H9 (cell line): ENCODE data around the gene COMT. TPM values are rescaled to one million over a fixed set of nuclear protein-coding genes. Genes with fewer than 3 reads are reported as not detected.

Experiments used
- DNase-seq: peaks from one replicate; pipeline ENCODE4 v3.0.0-alpha.2; 2017
- H2AFZ ChIP-seq: one replicate; pipeline ENCODE4 v1.6.1; 2013; ENCODE audit warnings: mild to moderate bottlenecking, low read length, control low read depth, moderate library complexity
- H2AK5ac ChIP-seq: 2 replicates; pipeline ENCODE4 v1.6.1; 2013; ENCODE audit warnings: low read length, control low read depth, mixed read lengths; ENCODE audit not compliant: insufficient read length
- H2BK120ac ChIP-seq: one replicate; pipeline ENCODE4 v1.6.1; 2013; ENCODE audit warnings: low read depth, mild to moderate bottlenecking, low read length, control low read depth, inconsistent platforms; ENCODE audit not compliant: poor library complexity, severe bottlenecking
- H2BK12ac ChIP-seq: 2 replicates; pipeline ENCODE4 v1.6.1; 2013; ENCODE audit warnings: low read length, control low read depth, mixed read lengths, low read depth; ENCODE audit not compliant: insufficient read length
- H2BK15ac ChIP-seq: 2 replicates; pipeline ENCODE4 v1.6.1; 2013; ENCODE audit warnings: low read depth, low read length, control low read depth
- H2BK20ac ChIP-seq: one replicate; pipeline ENCODE4 v1.6.1; 2013; ENCODE audit warnings: low read depth, mild to moderate bottlenecking, low read length, control low read depth, inconsistent platforms; ENCODE audit not compliant: poor library complexity, severe bottlenecking
- H2BK5ac ChIP-seq: 2 replicates; pipeline ENCODE4 v1.6.1; 2013; ENCODE audit warnings: low read length, control low read depth, mixed read lengths; ENCODE audit not compliant: insufficient read length
- H3K14ac ChIP-seq: 2 replicates; pipeline ENCODE4 v1.6.1; 2013; ENCODE audit warnings: low read length, control low read depth; ENCODE audit not compliant: insufficient read depth
- H3K18ac ChIP-seq: 2 replicates; pipeline ENCODE4 v1.6.1; 2013; ENCODE audit warnings: low read depth, mild to moderate bottlenecking, mixed read lengths, low read length, control low read depth; ENCODE audit not compliant: insufficient read length
- H3K23ac ChIP-seq: 2 replicates; pipeline ENCODE4 v1.6.1; 2013; ENCODE audit warnings: low read length, control low read depth, mixed read lengths, low read depth; ENCODE audit not compliant: insufficient read length
- H3K23me2 ChIP-seq: 2 replicates; pipeline ENCODE4 v1.6.1; 2013; ENCODE audit warnings: low read depth, mild to moderate bottlenecking, mixed read lengths, low read length, control low read depth; ENCODE audit not compliant: insufficient read length, poor library complexity, severe bottlenecking
- H3K27ac ChIP-seq: 2 replicates; pipeline ENCODE4 v1.5.1; 2013; ENCODE audit warnings: low read length, control low read depth, mixed read lengths, low read depth; ENCODE audit not compliant: insufficient read length
- H3K27me3 ChIP-seq: 2 replicates; pipeline ENCODE4 v1.6.1; 2013; ENCODE audit warnings: low read length, control low read depth, inconsistent platforms; ENCODE audit not compliant: insufficient read depth
- H3K4ac ChIP-seq: 2 replicates; pipeline ENCODE4 v1.6.1; 2013; ENCODE audit warnings: low read depth, mild to moderate bottlenecking, control low read depth, inconsistent platforms, low read length, moderate library complexity
- H3K4me1 ChIP-seq: 2 replicates; pipeline ENCODE4 v1.6.1; 2013; ENCODE audit warnings: low read length, control low read depth, inconsistent platforms; ENCODE audit not compliant: insufficient read depth
- H3K4me2 ChIP-seq: 2 replicates; pipeline ENCODE4 v1.6.1; 2013; ENCODE audit warnings: low read length, control low read depth, mixed read lengths; ENCODE audit not compliant: insufficient read length, insufficient read depth
- H3K56ac ChIP-seq: 2 replicates; pipeline ENCODE4 v1.6.1; 2013; ENCODE audit warnings: low read depth, mild to moderate bottlenecking, mixed read lengths, low read length, control low read depth; ENCODE audit not compliant: insufficient read length
- H3K79me1 ChIP-seq: 2 replicates; pipeline ENCODE4 v1.6.1; 2013; ENCODE audit warnings: low read depth, mild to moderate bottlenecking, moderate library complexity, low read length, control low read depth, inconsistent platforms; ENCODE audit not compliant: insufficient read depth, poor library complexity, severe bottlenecking
- H3K79me2 ChIP-seq: 2 replicates; pipeline ENCODE4 v1.6.1; 2013; ENCODE audit warnings: low read length, control low read depth, inconsistent platforms; ENCODE audit not compliant: insufficient read depth
- H3K9ac ChIP-seq: 2 replicates; pipeline ENCODE4 v1.6.1; 2013; ENCODE audit warnings: low read length, control low read depth, mixed read lengths; ENCODE audit not compliant: insufficient read length; ENCODE audit errors: extremely low read depth
- H3K9me3 ChIP-seq: one replicate; pipeline ENCODE4 v1.6.1; 2013; ENCODE audit warnings: low read depth, low read length, inconsistent platforms; ENCODE audit not compliant: control insufficient read depth
- H3T11ph ChIP-seq: one replicate; pipeline ENCODE4 v1.6.1; 2013; ENCODE audit warnings: mild to moderate bottlenecking, low read length, control low read depth, inconsistent platforms
- H4K20me1 ChIP-seq: one replicate; pipeline ENCODE4 v1.6.1; 2013; ENCODE audit not compliant: control insufficient read depth, insufficient read length, insufficient read depth
- H4K5ac ChIP-seq: 2 replicates; pipeline ENCODE4 v1.6.1; 2013; ENCODE audit warnings: low read depth, mild to moderate bottlenecking, mixed read lengths, low read length, control low read depth; ENCODE audit not compliant: insufficient read length
- H4K8ac ChIP-seq: replicated peaks from 2 replicates; pipeline ENCODE4 v1.6.1; 2013; ENCODE audit warnings: low read length, control low read depth, mixed read lengths, low read depth; ENCODE audit not compliant: insufficient read length
- H4K91ac ChIP-seq: 2 replicates; pipeline ENCODE4 v1.6.1; 2013; ENCODE audit warnings: low read depth, mild to moderate bottlenecking, moderate library complexity, mixed read lengths, low read length, control low read depth; ENCODE audit not compliant: insufficient read length
- H3K27ac Mint-ChIP-seq, 3 experiments: 2 replicates in 2 of 3; 3 replicates in 1 of 3; pipeline ENCODE4 v1.8.0; 2020 to 2021; ENCODE audit warnings: mixed read lengths in 3 of 3, mild to moderate bottlenecking in 1 of 3, moderate library complexity in 1 of 3
- H3K27me3 Mint-ChIP-seq: 2 replicates; pipeline ENCODE4 v1.8.0; 2021; ENCODE audit warnings: low read depth, mild to moderate bottlenecking, moderate library complexity, mixed read lengths
- H3K36me3 Mint-ChIP-seq, 3 experiments: 2 replicates in 2 of 3; 3 replicates in 1 of 3; pipeline ENCODE4 v1.8.0; 2020 to 2021; ENCODE audit warnings: low read depth in 3 of 3, mixed read lengths in 3 of 3; ENCODE audit not compliant: insufficient read depth in 1 of 3
- H3K4me1 Mint-ChIP-seq, 2 experiments: 2 replicates each; pipeline ENCODE4 v1.8.0; 2020; ENCODE audit warnings: mixed read lengths in 2 of 2
- H3K4me3 Mint-ChIP-seq, 2 experiments: 2 replicates in 1 of 2; 3 replicates in 1 of 2; pipeline ENCODE4 v1.8.0; 2020 to 2021; ENCODE audit warnings: mild to moderate bottlenecking in 2 of 2, mixed read lengths in 2 of 2, moderate library complexity in 1 of 2
- H3K9me3 Mint-ChIP-seq, 2 experiments: 2 replicates in 1 of 2; 3 replicates in 1 of 2; pipeline ENCODE4 v1.8.0; 2020; ENCODE audit warnings: mild to moderate bottlenecking in 2 of 2, mixed read lengths in 2 of 2, moderate library complexity in 1 of 2
- WGBS: extraction: QIAGEN DNeasy Blood & Tissue Kit; methylation state at CpG from one replicate; pipeline ENCODE4 v1.1.7; 2013; ENCODE audit warnings: missing lambda C conversion rate, low lambda C conversion rate, mixed read lengths; ENCODE audit not compliant: insufficient read length; ENCODE audit errors: extremely low coverage; 5-methylcytosine and 5-hydroxymethylcytosine counted together
- total RNA-seq: library from RNA; stranded (reverse); gene quantifications from 2 replicates; pipeline ENCODE4 v1.2.1, GENCODE V29; 2021
- TF ChIP-seq, protein P1 (sequence below): fragments of 200-600 bp; sonication (generic); conservative IDR thresholded peaks from 3 replicates; pipeline ENCODE4 v1.8.0; 2021; ENCODE audit warnings: antibody characterized with exemption, mild to moderate bottlenecking

COMT gene
- total RNA-seq, 1 experiment from 2014 or later: 42.2 TPM

DNA sequence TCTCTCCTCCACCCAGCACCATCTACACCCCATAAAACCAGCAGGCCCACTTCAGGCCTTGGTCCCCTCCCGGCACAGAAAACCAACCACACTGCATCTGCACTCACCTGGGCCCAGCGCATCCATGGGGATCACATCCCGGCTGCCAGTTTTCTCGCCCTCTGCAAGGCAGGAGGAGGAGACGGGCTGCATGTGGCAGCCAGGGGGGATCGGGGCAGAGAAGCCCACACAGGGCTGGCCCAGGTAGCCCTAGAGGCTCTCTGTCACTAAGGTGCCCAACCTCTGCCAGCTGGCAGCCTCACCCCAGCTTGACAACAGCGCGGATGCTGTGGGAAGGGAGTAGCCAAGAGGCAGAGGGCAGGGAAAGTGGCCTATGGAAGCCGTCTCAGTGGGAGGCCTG lies 30.7 kb downstream of the COMT start:
- Mint-ChIP-seq H3K27ac (no peak overlapping the region), H3K4me3 (no peak overlapping the region), H3K36me3 (peaks cover 7 to 42% (median 29%) of the 10 kb centered on the region in 3 experiments), H3K4me1 (peaks cover 13 to 18% of the 10 kb centered on the region in 2 experiments), H3K27me3 (no peaks in the 10 kb centered on the region), H3K9me3 (no peaks in the 10 kb centered on the region; a peak in 1 of 5 replicates)
- no peak overlapping the region for H2BK12ac ChIP-seq
- H3K9ac ChIP-seq: no peak overlapping the region
- H3K18ac ChIP-seq: no peak overlapping the region
- H3K14ac ChIP-seq: no peak overlapping the region
- no peaks in the 10 kb centered on the region; the same call in 1 of the 2 replicates for H3K4me1 ChIP-seq
- no peaks in the 10 kb centered on the region for H3K79me2 ChIP-seq
- no peak overlapping the region for H3T11ph ChIP-seq
- no CpG with 5 or more reads among the region's 9 CpGs for WGBS
- no peaks in the 10 kb centered on the region for H3K23me2 ChIP-seq
- no peak overlapping the region for H2AFZ ChIP-seq
- no peak overlapping the region for H4K91ac ChIP-seq
- H2BK5ac ChIP-seq: no peak overlapping the region
- H3K79me1 ChIP-seq: no peaks in the 10 kb centered on the region
- no peak overlapping the region for H4K5ac ChIP-seq
- H3K4me2 ChIP-seq: no peak overlapping the region
- H2BK15ac ChIP-seq: no peak overlapping the region
- H4K20me1 ChIP-seq: no peaks in the 10 kb centered on the region
- no peak overlapping the region for H2AK5ac ChIP-seq
- TF ChIP-seq, protein P1, sequence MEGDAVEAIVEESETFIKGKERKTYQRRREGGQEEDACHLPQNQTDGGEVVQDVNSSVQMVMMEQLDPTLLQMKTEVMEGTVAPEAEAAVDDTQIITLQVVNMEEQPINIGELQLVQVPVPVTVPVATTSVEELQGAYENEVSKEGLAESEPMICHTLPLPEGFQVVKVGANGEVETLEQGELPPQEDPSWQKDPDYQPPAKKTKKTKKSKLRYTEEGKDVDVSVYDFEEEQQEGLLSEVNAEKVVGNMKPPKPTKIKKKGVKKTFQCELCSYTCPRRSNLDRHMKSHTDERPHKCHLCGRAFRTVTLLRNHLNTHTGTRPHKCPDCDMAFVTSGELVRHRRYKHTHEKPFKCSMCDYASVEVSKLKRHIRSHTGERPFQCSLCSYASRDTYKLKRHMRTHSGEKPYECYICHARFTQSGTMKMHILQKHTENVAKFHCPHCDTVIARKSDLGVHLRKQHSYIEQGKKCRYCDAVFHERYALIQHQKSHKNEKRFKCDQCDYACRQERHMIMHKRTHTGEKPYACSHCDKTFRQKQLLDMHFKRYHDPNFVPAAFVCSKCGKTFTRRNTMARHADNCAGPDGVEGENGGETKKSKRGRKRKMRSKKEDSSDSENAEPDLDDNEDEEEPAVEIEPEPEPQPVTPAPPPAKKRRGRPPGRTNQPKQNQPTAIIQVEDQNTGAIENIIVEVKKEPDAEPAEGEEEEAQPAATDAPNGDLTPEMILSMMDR: no peak
- H3K56ac ChIP-seq: no peak overlapping the region
- H2BK20ac ChIP-seq: no peak overlapping the region
- no peak overlapping the region for H3K23ac ChIP-seq
- no peak overlapping the region for H4K8ac ChIP-seq
- no peak overlapping the region for H3K4ac ChIP-seq
- no peak for DNase-seq
- H2BK120ac ChIP-seq: no peak overlapping the region
- H3K27ac ChIP-seq: no peak overlapping the region
- H3K27me3 ChIP-seq: no peaks in the 10 kb centered on the region
- no peaks in the 10 kb centered on the region for H3K9me3 ChIP-seq
